Activated T-helper 17 cell treated with anti-CD3 and anti-CD28 coated beads, Interleukin-2, amount 50 U/mL, for 72 hours (primary cell): ENCODE data around the gene NXPE2. TPM values are rescaled to one million over a fixed set of nuclear protein-coding genes. Genes with fewer than 3 reads are reported as not detected.

Experiments used
- ATAC-seq: fragments of 150-1000 bp; cut with Tn5 transposase; replicated peaks from 2 replicates; pipeline ENCODE4 v1.10.0; 2021; ENCODE audit warnings: mild to moderate bottlenecking, moderate library complexity
- H3K27ac Mint-ChIP-seq: one replicate; pipeline ENCODE4 v1.8.0; 2022; ENCODE audit warnings: mixed read lengths
- H3K27me3 Mint-ChIP-seq: one replicate; pipeline ENCODE4 v1.8.0; 2022; ENCODE audit warnings: mixed read lengths
- H3K36me3 Mint-ChIP-seq: one replicate; pipeline ENCODE4 v1.8.0; 2022; ENCODE audit warnings: low read depth, mild to moderate bottlenecking, mixed read lengths
- H3K4me1 Mint-ChIP-seq: one replicate; pipeline ENCODE4 v1.8.0; 2022; ENCODE audit warnings: mixed read lengths
- H3K4me3 Mint-ChIP-seq: one replicate; pipeline ENCODE4 v1.8.0; 2022; ENCODE audit warnings: mild to moderate bottlenecking, mixed read lengths
- H3K9me3 Mint-ChIP-seq: one replicate; pipeline ENCODE4 v1.8.0; 2022; ENCODE audit warnings: mixed read lengths
- total RNA-seq, 2 donors: library from RNA; stranded (reverse); gene quantifications; one replicate each; pipeline ENCODE4 v1.2.3, GENCODE V29; 2022

NXPE2 gene
- total RNA-seq, 2 donors from 2014 or later = not detected

DNA sequence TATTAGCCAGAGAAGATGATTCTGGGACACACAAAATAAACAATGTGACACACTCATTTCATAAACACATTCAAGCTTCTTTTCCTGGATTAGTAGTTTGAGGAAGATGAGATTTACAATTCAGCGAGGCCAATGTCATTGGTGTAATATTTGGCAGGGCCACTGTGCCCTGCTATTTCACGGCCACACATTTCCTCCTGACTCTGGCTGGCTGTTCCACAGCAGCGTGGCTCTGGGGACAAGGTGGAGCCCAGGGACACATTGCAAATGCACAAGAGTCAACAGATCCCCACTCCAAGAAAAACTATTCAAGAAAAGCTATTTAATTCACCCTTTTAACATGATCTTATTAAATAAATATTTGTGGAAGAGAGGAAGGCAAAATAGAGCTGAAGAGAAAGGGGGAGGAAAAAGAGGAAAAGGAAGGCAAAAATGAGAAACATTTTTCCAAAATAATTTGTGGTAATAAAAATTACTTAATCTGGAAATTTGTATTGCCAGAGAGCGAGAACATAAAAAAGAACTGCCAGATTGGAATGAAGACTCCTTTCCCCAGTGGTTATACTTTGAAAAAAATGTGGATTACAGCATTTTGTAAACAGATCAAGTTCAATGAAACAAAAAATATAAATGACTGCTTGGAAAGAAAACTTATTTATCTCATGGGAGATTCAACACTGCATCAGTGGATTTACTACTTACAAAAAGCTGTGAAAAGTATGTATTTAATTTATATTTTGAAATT lies 27.1 kb downstream of the NXPE2 start:
- no peak overlapping the region for H3K4me3 Mint-ChIP-seq
- no peaks in the 10 kb centered on the region for H3K36me3 Mint-ChIP-seq
- ATAC-seq = no peak
- H3K4me1 Mint-ChIP-seq = no peaks in the 10 kb centered on the region
- peaks cover 2% of the 10 kb centered on the region for H3K9me3 Mint-ChIP-seq
- H3K27ac Mint-ChIP-seq = no peak overlapping the region
- peaks cover 8% of the 10 kb centered on the region for H3K27me3 Mint-ChIP-seq

GRCh38 chr11:114709960-114710359 lies 31.6 kb downstream of the NXPE2 start:
- H3K9me3 Mint-ChIP-seq = peaks cover 7% of the 10 kb centered on the region
- H3K36me3 Mint-ChIP-seq = no peaks in the 10 kb centered on the region
- no peaks in the 10 kb centered on the region for H3K4me1 Mint-ChIP-seq
- peaks cover 5% of the 10 kb centered on the region for H3K27me3 Mint-ChIP-seq
- H3K27ac Mint-ChIP-seq = no peak overlapping the region
- ATAC-seq = no peak
- no peak overlapping the region for H3K4me3 Mint-ChIP-seq

GRCh38 chr11:114713756-114714155 lies 35.4 kb downstream of the NXPE2 start:
- Mint-ChIP-seq H3K4me1 (no peaks in the 10 kb centered on the region), H3K27me3 (no peaks in the 10 kb centered on the region), H3K36me3 (no peaks in the 10 kb centered on the region), H3K27ac (no peak overlapping the region), H3K9me3 (peaks cover 7% of the 10 kb centered on the region), H3K4me3 (no peak overlapping the region)
- no peak for ATAC-seq

DNA sequence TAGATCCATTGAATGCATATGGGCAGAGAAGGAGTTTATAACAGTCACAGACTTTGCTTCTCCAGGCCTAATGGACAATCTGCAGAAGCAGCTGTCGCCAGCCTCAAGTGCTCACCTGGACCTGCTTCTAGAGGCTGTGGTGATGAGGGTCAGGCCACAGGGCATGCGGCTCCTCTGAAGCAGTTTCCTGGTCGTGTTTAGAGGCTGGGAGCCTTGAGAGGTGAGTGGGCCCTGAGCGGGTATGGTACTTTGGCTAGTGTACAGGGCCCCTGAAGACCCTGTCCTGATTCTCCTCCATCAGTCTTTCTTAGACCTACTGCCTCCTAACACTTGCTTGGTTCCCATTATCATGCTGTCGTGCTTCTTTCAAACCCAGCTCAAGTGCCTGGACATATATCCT lies 41.2 kb downstream of the NXPE2 start:
- no peak for ATAC-seq
- no peaks in the 10 kb centered on the region for H3K36me3 Mint-ChIP-seq
- peaks cover 8% of the 10 kb centered on the region for H3K27me3 Mint-ChIP-seq
- no peaks in the 10 kb centered on the region for H3K9me3 Mint-ChIP-seq
- H3K4me1 Mint-ChIP-seq = no peaks in the 10 kb centered on the region
- H3K4me3 Mint-ChIP-seq = no peak overlapping the region
- no peak overlapping the region for H3K27ac Mint-ChIP-seq

DNA sequence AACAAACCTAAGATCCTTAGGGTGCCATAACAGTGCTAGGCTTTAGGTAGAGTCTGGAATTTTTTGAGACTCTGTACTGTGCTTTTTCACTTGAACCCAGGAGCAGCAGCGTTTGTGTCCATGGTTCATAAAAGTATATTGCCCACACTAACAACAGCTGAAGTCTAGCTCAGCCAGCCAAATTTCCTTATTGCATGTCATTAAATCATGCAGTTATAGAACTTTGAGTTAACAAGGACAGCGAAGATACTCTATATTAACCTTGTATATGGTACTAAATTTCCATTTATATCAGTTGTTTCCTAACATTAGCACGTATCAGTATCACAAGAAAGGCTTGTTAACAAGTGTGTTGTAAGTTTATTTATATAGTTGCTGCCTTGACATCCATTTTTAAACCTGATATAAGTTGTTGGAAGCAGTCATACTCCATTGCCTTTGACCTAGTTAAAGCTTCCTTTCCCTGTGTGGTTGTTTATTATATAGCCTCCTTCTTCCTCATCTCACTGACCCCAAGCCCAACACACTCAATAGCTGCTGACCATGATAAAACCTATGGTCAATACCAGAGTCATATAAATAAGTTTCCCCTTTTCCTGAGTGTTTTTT lies 46.7 kb downstream of the NXPE2 start:
- H3K4me1 Mint-ChIP-seq = no peaks in the 10 kb centered on the region
- no peak overlapping the region for H3K27ac Mint-ChIP-seq
- no peak overlapping the region for H3K4me3 Mint-ChIP-seq
- peaks cover 7% of the 10 kb centered on the region for H3K9me3 Mint-ChIP-seq
- H3K27me3 Mint-ChIP-seq = peaks cover 22% of the 10 kb centered on the region
- ATAC-seq = no peak
- H3K36me3 Mint-ChIP-seq = no peaks in the 10 kb centered on the region

DNA sequence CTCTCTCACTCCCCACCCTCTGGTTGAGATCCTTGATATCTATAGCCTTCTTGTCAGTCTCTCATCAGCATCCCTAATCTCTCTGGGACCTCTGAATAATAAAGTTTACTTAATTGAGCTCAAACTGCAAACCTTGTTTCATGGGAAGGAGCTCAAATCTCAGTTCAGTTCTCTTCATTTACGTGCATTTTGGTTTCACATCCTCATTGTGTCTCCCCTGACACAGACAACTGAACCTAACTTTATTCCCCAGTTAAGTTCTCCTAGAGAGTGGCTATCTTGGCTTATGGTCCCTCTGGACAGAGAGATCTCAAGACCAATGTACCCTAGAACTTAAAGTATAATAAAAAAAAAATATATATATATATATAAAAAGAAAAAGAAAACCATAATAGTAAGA lies 47.3 kb downstream of the NXPE2 start:
- ATAC-seq = no peak
- no peaks in the 10 kb centered on the region for H3K36me3 Mint-ChIP-seq

GRCh38 chr11:114736806-114737205 lies 58.5 kb downstream of the NXPE2 start:
- Mint-ChIP-seq H3K4me1 (no peaks in the 10 kb centered on the region), H3K36me3 (no peaks in the 10 kb centered on the region), H3K4me3 (no peak overlapping the region), H3K27ac (no peak overlapping the region), H3K9me3 (peaks cover 7% of the 10 kb centered on the region), H3K27me3 (peaks cover 28% of the 10 kb centered on the region)
- ATAC-seq = no peak

More for the DNA sequence above, 47.3 kb downstream of the NXPE2 start:
- no peak overlapping the region for H3K4me3 Mint-ChIP-seq
- peaks cover 24% of the 10 kb centered on the region for H3K27me3 Mint-ChIP-seq
- peaks cover 7% of the 10 kb centered on the region for H3K9me3 Mint-ChIP-seq
- no peak overlapping the region for H3K27ac Mint-ChIP-seq
- no peaks in the 10 kb centered on the region for H3K4me1 Mint-ChIP-seq

DNA sequence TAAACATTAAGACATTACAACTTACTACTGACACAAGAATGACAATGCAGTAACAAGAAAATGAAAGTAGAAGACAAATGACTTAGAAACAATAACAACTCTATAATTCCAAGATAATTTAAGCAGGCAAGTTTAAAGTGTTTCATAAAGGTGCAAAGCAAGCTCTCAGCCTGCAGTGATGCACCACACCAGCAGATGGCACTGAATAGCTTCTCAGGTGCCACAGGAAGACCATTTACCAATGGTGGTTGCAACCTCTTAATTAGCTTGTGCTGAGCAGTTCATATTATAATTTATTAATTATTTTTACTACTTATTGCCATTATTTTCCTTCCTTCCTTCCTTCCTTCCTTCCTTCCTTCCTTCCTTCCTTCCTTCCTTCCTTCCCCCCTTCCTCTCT lies 60.6 kb downstream of the NXPE2 start:
- ATAC-seq = no peak
- Mint-ChIP-seq H3K4me3 (no peak overlapping the region), H3K4me1 (no peaks in the 10 kb centered on the region), H3K27me3 (peaks cover 20% of the 10 kb centered on the region), H3K27ac (no peak overlapping the region), H3K9me3 (peaks cover 7% of the 10 kb centered on the region), H3K36me3 (no peaks in the 10 kb centered on the region)

DNA sequence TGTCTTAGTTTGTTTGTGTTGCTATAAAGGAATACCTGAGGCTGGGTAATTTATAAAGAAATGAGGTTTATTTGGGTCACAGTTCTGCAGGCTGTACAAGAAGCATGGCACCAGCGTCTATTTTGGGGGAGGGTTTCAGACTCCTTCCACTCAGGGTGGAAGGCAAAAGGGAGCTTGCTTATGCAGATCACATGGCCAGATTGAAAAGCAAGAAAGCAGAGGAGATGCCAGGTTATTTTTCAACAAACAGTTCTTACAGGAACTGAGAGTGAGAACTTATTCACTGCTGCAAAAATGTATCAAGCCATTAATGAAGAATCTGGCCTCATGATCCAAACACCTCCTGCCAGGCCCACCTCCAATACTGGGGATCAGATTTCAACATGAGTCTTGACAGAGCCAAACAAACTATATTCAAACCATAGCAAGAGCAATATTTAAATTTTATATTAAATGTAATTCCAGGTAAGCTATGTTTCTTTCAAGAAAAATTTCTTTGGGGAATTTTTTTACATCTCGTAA lies 66.9 kb downstream of the NXPE2 start:
- Mint-ChIP-seq H3K4me3 (no peak overlapping the region), H3K9me3 (peaks cover 7% of the 10 kb centered on the region), H3K36me3 (no peaks in the 10 kb centered on the region), H3K27me3 (peaks cover 12% of the 10 kb centered on the region), H3K27ac (no peak overlapping the region), H3K4me1 (no peaks in the 10 kb centered on the region)
- ATAC-seq = no peak

- no peaks in the 10 kb centered on the region for H3K36me3 Mint-ChIP-seq
- no peak for ATAC-seq
- no peak overlapping the region for H3K27ac Mint-ChIP-seq
- H3K27me3 Mint-ChIP-seq = peaks cover 12% of the 10 kb centered on the region
- H3K9me3 Mint-ChIP-seq = peaks cover 6% of the 10 kb centered on the region
- no peaks in the 10 kb centered on the region for H3K4me1 Mint-ChIP-seq
- no peak overlapping the region for H3K4me3 Mint-ChIP-seq
Measured at GRCh38 chr11:114746013-114746412, 67.7 kb downstream of the NXPE2 start.

Other genes with a start within 250 kb of the NXPE2 start
- 100 to 1,000 TPM; 111 to 127 TPM for gene REXO2, start 239.1 kb upstream of the NXPE2 start, total RNA-seq
- not detected for gene NXPE1, start 118.6 kb upstream of the NXPE2 start, total RNA-seq
- gene NXPE4, start 82.7 kb upstream of the NXPE2 start, total RNA-seq = not detected